Activated effector memory CD4-positive, alpha-beta T cell treated with anti-CD3 and anti-CD28 coated beads, Interleukin-2, amount 50 U/mL, for 16 hours (primary cell): ENCODE data around the gene ATP6V1G3.
A peak's percentile ranks its signal among the peaks of the same experiment; 100 is the strongest.
"Not testable (repeated sequence)": the region's sequence is repeated elsewhere in the genome, so short reads cannot be mapped to it uniquely, and the experiment has no call there.

Experiments used
- DNase-seq: peaks from one replicate; pipeline ENCODE4 v3.0.0-alpha.2; 2020

Gene ATP6V1G3, protein sequence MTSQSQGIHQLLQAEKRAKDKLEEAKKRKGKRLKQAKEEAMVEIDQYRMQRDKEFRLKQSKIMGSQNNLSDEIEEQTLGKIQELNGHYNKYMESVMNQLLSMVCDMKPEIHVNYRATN

GRCh38 chr1:198540580-198540979 is at the start of gene ATP6V1G3:
ATP6V1G3 (minus strand) TSS chr1:198540680; CDS start chr1:198540650, 30 bp downstream.
- DNase-seq = no peak

DNA sequence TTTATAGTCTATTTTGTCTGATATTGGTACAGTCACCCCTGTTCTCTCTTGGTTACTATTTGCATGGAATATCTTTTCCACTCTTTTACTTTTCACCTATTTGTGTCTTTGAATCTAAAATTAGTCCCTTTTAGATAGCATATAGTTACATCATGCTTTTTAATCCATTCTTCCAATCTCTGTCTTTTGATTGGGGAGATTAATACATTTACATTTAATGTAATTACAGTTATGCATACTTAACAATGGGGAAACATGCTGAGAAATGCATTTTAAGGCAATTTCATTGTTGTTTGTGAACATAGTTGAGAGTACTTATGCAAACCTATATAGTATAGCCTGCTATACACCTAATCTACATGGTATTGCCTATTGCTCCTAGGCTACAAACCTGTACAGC is 48.4 kb upstream of the ATP6V1G3 start:
- DNase-seq = no peak

- no peak for DNase-seq
These were observed 43.7 kb upstream of the ATP6V1G3 start for GRCh38 chr1:198584163-198584562.

GRCh38 chr1:198583209-198583802 is 42.8 kb upstream of the ATP6V1G3 start:
- DNase-seq = not testable (repeated sequence)

- DNase-seq = no peak
These were observed 37.0 kb upstream of the ATP6V1G3 start for GRCh38 chr1:198577444-198577843.

DNA sequence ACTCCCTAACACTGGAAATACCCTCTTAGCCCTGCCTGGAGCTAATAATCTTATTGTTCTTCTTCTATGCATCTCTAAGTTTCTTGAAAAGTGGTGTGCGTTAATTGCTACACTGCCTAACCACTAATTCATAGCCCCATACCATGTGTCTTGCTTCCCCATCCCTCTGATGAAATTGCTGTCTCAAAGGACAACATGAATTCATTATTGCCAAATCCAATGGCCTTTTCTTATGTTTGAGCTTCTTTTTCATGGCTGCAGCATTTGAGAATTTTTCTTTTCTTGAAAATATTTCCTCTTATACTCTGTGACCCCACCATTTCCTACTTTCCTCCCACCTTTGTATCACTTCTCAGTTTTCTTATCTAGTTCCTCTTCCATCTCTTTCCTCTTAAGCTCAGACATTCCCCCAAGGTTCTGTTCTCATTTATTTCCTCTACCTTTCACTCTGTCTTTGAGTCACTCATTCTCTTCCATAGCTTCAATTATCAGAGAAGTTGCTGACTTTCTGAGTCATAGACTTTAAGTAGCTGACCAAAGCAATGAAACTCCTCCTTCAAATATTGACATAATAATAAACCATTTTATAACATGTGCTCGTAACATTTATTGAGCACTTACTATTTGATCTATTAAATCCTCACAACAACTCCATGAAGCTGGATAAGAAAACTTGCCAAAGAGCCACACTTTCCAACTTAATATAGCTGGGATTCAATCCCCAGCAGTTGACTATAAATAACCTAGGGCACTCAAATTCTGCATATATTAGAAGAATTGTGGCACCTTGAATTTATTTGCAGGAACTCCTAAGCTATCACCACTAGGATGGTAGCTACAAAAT is 35.5 kb upstream of the ATP6V1G3 start:
- DNase-seq = no peak

GRCh38 chr1:198575292-198575691 is 34.8 kb upstream of the ATP6V1G3 start:
- no peak for DNase-seq

DNA sequence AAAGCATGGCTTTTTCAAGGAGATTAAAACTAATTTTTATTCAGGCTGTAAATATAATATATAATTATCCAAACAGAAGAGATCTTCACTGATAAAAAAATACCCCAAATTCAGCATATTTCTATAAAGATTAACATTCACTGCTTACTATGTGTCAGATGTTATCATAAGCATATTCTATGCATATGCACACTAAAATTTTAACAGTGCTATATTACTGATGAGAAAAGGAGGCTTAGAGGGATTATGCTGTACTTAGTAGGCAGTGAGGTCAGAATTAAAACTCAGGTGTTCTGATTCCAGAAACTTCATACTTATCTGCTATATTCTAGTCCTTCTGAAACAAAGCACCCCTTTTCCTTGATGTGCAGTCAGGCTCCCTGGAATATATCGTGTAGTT is 33.8 kb upstream of the ATP6V1G3 start:
- DNase-seq = no peak

DNA sequence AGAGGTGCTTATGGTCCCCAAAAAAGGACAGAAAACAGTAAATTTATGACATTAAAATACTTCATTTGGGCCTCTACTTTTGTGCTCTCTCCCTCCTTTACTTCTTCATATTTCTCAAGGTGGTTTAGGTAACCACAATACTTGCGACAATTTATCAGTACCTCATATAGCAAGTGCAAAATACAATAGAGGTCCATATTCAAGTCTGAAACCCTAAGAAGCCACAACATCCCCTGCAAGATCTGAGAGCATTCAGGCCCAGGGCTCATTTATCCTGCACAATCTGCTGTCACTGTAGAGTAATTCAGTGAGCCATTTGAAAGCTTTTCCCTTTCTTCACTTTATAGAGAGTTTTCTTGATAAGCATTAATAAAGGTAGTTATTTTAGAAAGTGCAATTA is 24.2 kb upstream of the ATP6V1G3 start:
- no peak for DNase-seq

GRCh38 chr1:198564157-198564556 is 23.7 kb upstream of the ATP6V1G3 start:
- no peak for DNase-seq

GRCh38 chr1:198563583-198563982 is 23.1 kb upstream of the ATP6V1G3 start:
- no peak for DNase-seq

DNA sequence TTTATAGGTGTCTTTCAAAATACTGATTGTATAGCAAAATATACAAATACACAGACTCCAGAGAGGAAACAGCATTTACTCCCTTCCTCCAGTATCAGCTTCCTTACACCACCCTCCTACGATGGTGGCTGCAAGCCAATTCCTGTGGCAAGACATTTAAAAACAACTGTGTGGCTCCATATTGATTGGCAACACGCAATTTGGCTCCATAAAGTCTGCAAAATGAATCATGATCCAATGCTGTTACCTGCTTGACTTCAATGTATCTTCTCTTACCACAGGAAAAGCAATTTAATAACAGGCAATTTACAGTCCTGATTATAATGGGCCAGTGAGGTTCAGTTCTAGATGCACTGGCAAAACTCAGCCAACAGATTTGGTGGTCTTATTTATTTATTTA is 19.7 kb upstream of the ATP6V1G3 start:
- no peak for DNase-seq

- DNase-seq = no peak
These were observed 18.9 kb upstream of the ATP6V1G3 start for GRCh38 chr1:198559362-198559761.

DNA sequence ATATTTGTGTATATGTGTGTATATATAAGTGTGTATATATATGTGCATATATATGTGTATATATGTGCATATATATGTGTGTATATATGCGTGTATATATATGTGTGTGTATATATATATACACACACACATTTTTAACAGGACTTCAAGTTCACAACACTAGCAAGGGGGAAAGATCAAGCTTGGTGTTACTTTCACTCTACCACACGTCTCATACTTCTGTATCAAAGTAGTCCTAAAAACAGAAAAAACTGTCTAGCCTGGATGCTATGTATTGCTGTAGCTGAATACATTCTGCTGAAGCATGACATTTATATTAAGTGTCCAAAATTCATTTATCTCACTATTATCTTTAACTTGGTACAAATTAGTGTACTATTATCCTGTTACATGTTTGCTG is 17.9 kb upstream of the ATP6V1G3 start:
- no peak for DNase-seq

DNA sequence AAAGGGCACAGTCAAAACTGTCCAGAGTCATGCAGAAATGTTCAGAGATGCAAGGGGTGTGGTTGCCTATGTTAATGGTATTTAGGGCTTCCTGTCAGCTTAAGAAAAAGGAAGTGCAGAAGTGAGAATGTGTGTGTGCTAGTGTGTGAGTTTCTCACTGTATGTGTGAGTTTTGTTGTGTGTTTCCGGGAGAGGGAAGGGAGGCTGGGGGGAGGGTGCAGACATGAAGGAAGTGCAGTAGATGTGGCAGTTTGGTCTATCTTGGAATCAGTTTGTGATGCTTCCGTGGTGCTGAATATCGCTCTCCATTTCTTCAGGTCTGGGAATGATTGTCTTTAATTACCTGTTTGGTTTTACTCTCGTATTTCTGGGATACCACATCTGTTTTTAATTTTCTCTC is 16.5 kb upstream of the ATP6V1G3 start:
- peak; percentile 77 for DNase-seq

DNA sequence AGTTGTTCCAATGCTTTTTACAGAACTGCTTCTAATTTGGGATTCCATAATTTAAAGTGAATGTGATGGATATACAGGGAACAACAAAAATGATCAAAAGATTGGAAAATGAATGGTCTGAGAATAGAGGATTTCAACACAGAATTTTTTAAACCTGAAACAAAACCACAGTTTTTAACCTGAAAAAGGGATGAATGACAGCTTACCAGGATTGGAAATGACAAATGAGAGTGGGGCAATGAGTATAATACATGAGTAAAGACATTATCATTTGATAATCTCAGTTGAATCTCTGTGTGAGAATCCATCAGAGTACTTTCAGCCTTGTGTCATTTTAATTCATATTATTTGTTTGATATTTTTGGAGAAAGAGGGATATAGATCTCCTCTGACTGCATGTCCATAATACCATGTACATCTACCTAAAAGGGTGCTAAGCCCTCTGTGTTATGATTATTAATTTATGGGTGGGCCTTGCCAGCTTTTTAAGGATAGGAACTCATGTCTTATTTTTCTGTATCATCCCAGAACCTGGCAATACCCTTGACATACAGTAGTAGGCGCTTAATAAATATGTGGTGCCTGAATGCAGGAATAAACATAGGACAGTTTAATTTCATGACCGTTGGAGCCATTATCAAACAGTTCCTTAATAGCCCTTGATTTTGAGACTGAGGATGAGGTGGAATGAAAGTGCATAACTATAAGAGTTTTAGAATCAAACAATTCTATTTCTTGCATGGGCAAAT is 12.4 kb upstream of the ATP6V1G3 start:
- no peak for DNase-seq

DNA sequence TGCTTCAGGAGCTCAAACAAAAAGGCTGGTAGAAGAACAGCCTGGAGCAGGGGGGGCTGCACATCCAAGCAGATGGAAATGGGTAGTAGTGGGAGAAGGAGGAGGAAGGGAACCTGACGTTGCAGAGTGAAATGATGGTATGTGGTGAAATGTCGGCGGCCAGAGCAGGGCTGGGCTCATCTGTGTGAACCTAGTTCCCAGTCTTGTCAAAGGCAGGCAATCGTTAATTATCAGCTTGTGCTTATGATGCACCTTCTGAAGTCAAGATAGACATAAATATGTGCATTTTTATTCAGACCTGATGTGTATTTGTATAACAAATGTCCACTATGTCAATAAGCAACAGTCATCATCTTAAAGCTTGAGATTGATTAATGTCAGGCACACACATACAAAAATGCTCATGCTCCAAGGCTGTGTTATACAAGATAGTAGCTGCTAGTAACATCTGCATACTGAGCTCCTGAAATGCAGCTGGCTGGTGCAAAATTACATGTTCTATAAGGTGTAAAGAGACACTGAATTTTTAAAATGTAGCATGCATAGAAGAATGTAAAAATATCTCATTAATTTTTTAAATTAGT is 10.6 kb upstream of the ATP6V1G3 start:
- no peak for DNase-seq

- no peak for DNase-seq
These were observed 9.4 kb upstream of the ATP6V1G3 start for GRCh38 chr1:198549866-198550265.

- no peak for DNase-seq
These were observed 8.4 kb upstream of the ATP6V1G3 start for GRCh38 chr1:198548890-198549289.

GRCh38 chr1:198545156-198545555 is 4.7 kb upstream of the ATP6V1G3 start:
- DNase-seq = no peak

DNA sequence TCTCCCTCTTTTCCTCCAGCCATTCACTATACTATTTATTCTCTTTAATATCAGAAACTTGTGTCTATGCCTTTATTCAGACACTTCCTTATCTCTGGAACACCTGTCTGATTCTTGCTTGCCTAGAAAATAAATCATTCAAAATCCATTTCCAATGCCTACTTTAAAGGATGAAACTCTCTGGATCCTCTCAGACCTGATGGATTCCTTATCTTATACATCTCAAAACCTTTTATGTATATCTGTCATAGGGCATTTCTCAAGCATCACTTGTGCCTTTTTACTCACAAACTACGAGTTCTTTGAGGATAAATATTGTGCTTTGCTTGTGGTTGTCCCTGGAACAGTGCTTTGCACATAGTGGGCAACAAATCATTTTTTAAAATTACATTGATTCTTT is 3.8 kb upstream of the ATP6V1G3 start:
- DNase-seq = no peak

DNA sequence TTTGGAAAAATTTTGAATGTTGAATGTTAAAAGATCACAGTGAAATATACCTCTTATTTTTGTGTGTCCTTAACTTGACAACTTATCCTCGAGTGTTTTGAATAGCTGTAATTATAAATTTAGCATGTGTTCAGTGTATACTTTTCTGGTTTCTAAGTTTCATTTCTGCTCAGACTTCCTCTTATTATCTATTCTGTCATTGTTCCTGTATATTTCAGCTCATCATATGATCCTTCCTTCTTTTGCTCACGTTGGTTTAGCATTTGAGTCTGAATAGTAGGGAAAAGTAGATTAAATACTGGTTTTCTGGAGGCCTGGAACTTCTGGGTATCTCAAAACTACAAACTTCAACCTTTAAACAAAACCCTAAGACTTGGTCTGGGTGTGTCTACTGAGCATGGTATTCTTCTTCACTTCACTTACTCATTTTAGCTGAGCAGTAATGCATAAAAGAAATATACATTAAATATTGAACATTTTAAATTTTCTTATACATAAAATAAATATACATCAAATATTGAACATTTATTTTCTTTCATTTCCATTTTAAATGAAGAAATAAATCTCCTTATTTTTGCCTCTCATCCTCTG is 3.3 kb upstream of the ATP6V1G3 start:
- DNase-seq = no peak

DNA sequence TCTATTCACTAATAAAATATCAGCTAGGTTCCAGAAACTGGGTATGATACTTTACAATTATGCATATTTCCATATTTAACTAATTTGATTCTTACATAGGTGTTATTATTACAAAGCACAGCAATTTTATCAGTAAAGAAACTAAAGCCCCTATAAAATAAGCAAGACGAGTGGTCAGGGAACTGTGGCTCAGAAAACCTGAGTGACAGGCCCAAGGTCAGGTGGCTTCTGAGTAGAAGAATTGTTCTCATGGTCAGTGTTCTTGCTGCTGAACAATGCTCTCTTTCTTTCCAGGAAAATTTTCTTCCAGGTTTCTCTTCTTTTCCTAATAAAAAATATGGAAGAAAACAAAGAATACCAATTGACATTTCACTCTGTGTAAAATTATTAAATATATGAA is 2.2 kb upstream of the ATP6V1G3 start:
- no peak for DNase-seq
